ENCODE measurements around the gene PSMA3.
"Not testable (repeated sequence)": the region's sequence is repeated elsewhere in the genome, so short reads cannot be mapped to it uniquely, and the experiment has no call there.

The PSMA3 gene

DNA sequence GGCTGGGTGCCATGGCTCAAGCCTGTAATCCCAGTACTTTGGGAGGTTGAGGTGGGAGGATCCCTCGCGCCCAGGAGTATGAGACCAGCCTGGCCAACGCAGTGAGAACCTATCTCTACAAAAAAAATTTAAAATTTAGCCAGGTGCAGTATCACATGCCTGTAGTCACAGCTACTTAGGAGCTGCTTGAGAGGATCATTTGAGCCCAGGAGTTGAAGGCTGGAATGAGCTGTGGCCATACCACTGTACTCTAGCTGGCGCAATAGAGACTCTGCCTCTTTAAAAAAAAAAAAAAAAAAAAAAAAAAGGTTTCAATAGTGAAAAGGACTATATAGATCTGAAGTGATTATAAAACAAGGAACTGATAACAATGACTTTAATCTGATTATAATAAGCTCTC, 13.5 kb downstream of the PSMA3 start:
- H3K9ac ChIP-seq: no peak overlapping the region
- no peak for TF ChIP-seq Cebpa-rat (IDR thresholded peaks at IDR 0.05)
- peaks cover 79 to 100% (median 99%) of the 10 kb centered on the region in 11 experiments; a peak in 21 of 22 replicates for H4K20me1 ChIP-seq
- no peak overlapping the region for H3K4me3 ChIP-seq
- peaks cover 96 to 100% (median 100%) of the 10 kb centered on the region in 11 experiments for H3K36me3 ChIP-seq
- H3K9me3 ChIP-seq (replicated peaks in 1 of 11): no peaks in the 10 kb centered on the region
- no peaks in the 10 kb centered on the region for H3K4me1 ChIP-seq
- no peaks in the 10 kb centered on the region for H3K27me3 ChIP-seq
- no peak overlapping the region for H3K27ac ChIP-seq
- H3K4me2 ChIP-seq: no peak overlapping the region

DNA sequence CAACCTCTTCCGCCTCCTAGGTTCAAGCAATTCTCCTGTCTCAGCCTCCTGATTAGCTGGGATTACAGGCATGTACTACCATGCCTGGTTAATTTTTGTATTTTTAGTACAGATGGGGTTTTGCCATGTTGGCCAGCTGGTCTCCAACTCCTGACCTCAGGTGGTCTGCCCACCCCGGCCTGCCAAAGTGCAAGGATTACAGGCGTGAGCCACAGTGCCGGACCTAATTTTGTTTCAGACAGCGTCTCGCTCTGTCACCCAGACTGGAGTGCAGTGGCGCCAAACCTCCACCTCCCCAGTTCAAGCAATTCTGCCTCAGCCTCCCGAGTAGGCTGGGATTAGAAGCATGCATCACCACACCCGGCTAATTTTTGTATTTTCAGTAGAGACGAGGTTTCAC, 17.4 kb downstream of the PSMA3 start:
- not testable (repeated sequence) for H3K4me3 ChIP-seq; H3K9ac ChIP-seq; H3K9me3 ChIP-seq (replicated peaks in 1 of 11); H3K27me3 ChIP-seq; H3K4me2 ChIP-seq; H3K27ac ChIP-seq
- H4K20me1 ChIP-seq: peaks cover 87 to 100% (median 93%) of the 10 kb centered on the region in 11 experiments; a peak in 21 of 22 replicates
- H3K36me3 ChIP-seq: peaks cover 96 to 100% (median 100%) of the 10 kb centered on the region in 11 experiments
- H3K4me1 ChIP-seq: peaks cover 0 to 20% (median 0%) of the 10 kb centered on the region in 10 experiments; a peak in 2 of 20 replicates

DNA sequence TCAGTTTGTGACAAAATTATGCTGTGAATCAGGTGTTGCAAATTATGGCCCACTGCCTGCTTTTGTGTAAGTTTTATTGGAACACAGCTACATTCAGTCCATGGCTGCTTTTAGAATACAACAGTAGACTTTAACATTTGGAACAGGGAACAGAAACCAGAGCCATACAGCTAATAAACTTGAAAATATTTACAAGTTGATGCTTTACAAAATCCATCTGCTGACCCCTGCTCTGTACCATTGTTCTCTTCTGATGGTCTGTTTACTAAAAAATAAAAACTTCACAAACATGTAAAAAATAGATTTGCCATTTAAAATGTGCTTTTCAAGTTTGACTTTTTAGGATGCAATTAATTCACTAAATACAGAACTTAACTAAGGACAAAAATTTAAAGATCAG, 20.8 kb downstream of the PSMA3 start:
- no peak overlapping the region for H3K4me2 ChIP-seq
- no peak overlapping the region for H3K4me3 ChIP-seq
- H3K9me3 ChIP-seq (replicated peaks in 1 of 11): no peaks in the 10 kb centered on the region
- no peaks in the 10 kb centered on the region for H3K27me3 ChIP-seq
- H3K27ac ChIP-seq: no peak overlapping the region
- peak overlapping the region in 1 of 11 experiments; percentile 49; a peak in 2 of 22 replicates for H3K9ac ChIP-seq
- peaks cover 0 to 20% (median 0%) of the 10 kb centered on the region in 10 experiments; a peak in 2 of 20 replicates for H3K4me1 ChIP-seq
- no peak for TF ChIP-seq Cebpa-rat (IDR thresholded peaks at IDR 0.05)
- H4K20me1 ChIP-seq: peaks cover 83 to 100% (median 94%) of the 10 kb centered on the region in 11 experiments; a peak in 21 of 22 replicates
- H3K36me3 ChIP-seq: peaks cover 97 to 100% (median 100%) of the 10 kb centered on the region in 11 experiments

DNA sequence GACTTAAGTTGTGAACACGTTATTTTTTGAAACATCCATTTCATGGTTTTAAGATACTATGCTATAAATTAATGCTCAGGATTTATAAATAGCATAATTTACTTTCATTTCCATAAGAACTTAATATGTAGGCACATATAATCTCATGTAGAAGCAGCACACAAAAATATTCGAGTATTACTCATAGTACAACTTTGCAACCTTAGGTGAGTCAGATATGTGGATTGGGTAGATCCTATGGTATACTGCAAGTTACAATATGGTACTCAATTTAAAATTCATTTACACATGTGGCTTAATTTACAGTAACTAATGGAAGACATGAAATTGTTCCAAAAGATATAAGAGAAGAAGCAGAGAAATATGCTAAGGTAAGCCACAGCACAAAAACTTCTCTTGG, 26.0 kb downstream of the PSMA3 start:
- Histone ChIP-seq H3K4me3 (no peak overlapping the region), H3K36me3 (peaks cover 88 to 100% (median 93%) of the 10 kb centered on the region in 11 experiments)

DNA sequence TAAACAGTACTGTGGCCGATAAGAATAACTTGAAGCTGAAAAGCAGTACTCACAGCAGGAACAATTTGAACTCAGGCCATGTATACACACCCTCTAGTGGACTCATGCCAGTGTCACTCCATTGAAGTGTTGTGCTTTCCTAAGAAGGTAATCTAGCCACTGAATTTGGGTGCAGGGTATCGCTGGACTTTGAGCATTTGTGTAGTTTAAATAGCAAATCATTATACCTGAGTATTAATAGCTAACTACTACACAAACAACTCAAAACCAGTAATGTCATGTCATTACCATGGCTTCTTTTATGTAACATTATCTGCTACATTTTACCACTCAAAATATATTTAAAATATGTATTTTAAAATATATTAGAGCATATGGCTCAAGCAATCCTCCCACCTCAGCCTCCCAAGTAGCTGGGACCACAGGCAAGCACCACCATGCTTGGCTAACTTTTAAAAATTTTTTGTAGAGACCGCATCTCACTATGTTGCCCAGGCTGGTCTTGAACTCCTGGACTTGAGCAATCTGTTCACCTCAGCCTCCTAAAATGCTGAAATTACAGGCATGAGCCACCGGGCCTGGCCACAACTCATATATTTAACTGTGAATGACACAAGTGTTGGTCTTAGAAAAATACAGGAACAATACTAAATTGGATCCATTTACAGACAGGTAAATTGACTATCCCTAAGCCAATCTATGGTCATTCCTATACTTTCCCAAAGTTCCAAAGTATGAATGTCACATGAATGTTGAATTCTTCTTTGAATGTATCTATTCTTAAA, 28.1 kb downstream of the PSMA3 start:
- H4K20me1 ChIP-seq: peaks cover 86 to 100% (median 99%) of the 10 kb centered on the region in 11 experiments; a peak in 21 of 22 replicates
- H3K36me3 ChIP-seq: peaks cover 81 to 98% (median 85%) of the 10 kb centered on the region in 11 experiments
- H3K4me3 ChIP-seq: no peak overlapping the region
- H3K27me3 ChIP-seq: no peaks in the 10 kb centered on the region
- H3K4me2 ChIP-seq: no peak overlapping the region
- no peaks in the 10 kb centered on the region for H3K9me3 ChIP-seq (replicated peaks in 1 of 11)
- H3K9ac ChIP-seq: no peak overlapping the region
- H3K27ac ChIP-seq: no peak overlapping the region; a peak in 1 of 22 replicates
- TF ChIP-seq Cebpa-rat (IDR thresholded peaks at IDR 0.05): no peak
- H3K4me1 ChIP-seq: peaks cover 0 to 36% (median 12%) of the 10 kb centered on the region in 10 experiments; a peak in 10 of 20 replicates

More for the DNA sequence above, 26.0 kb downstream of the PSMA3 start:
- no peak overlapping the region for H3K4me2 ChIP-seq
- peaks cover 0 to 24% (median 9%) of the 10 kb centered on the region in 10 experiments; a peak in 10 of 20 replicates for H3K4me1 ChIP-seq
- H4K20me1 ChIP-seq: peaks cover 81 to 100% (median 100%) of the 10 kb centered on the region in 11 experiments; a peak in 21 of 22 replicates
- no peaks in the 10 kb centered on the region for H3K9me3 ChIP-seq (replicated peaks in 1 of 11)
- no peak for TF ChIP-seq Cebpa-rat (IDR thresholded peaks at IDR 0.05)
- no peak overlapping the region for H3K27ac ChIP-seq
- no peaks in the 10 kb centered on the region for H3K27me3 ChIP-seq
- H3K9ac ChIP-seq: no peak overlapping the region

DNA sequence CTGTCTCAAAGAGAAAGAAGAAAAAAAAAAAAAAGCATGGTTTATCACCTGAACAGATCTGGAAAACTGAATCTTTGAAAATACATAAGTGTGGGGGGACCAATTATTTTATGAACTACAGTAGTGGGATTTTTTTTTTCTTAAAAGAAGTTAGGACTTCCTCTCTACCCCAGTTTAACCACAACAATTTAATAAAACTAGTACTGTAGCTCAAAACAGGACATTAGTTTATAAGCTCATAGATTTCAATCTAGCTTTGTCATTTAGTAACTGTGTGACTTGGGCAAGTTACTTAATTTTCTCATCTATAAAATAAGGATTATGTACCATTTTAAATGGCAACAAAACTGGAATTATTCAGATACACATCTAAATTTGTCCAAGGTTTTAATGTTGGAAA, 30.2 kb downstream of the PSMA3 start:
- peaks cover 0 to 47% (median 12%) of the 10 kb centered on the region in 10 experiments; a peak in 10 of 20 replicates for H3K4me1 ChIP-seq
- no peaks in the 10 kb centered on the region for H3K27me3 ChIP-seq
- H3K36me3 ChIP-seq: peaks cover 79 to 98% (median 85%) of the 10 kb centered on the region in 11 experiments
- no peak overlapping the region for H3K4me3 ChIP-seq
- peak overlapping the region in 1 of 11 experiments; percentile 57; a peak in 1 of 22 replicates for H3K9ac ChIP-seq
- H3K9me3 ChIP-seq (replicated peaks in 1 of 11): no peaks in the 10 kb centered on the region
- peak overlapping the region in 3 of 11 experiments; percentile 21 to 63 (median 56); a peak in 6 of 22 replicates for H3K4me2 ChIP-seq
- H4K20me1 ChIP-seq: peaks cover 66 to 100% (median 99%) of the 10 kb centered on the region in 11 experiments; a peak in 21 of 22 replicates
- TF ChIP-seq Cebpa-rat (IDR thresholded peaks at IDR 0.05): no peak
- H3K27ac ChIP-seq: peak overlapping the region in 3 of 11 experiments; percentile 15 to 43 (median 28); a peak in 6 of 22 replicates

DNA sequence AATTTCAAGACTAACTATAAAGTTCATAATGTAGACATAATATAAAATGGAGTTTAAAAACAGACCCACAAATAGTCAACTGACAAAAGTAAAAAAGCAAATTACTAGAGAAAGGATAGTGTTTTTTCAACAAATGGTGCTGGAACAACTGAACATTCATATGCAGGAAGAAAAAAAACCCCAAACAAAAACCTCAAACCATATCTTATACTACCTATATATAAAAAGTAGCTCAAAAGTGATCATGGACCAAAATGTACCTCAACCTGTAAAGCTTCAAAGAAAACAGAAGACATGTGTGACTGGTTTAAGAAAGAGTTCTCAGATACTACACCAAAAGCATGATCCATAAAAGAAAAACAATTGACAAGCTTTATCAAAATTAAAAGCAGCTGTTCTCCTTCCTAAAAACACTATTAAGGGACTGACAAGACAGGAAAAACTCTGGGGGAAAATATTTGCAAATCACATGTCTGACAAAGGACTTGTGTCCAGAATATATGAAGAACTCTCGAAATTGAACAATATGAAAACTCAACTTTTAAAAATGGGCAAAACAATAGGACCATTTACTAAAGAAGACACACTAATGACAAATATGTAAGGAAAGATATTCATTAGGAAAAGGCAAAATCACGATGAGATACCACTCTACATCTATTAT, 31.0 kb downstream of the PSMA3 start:
- Histone ChIP-seq H3K9ac (peak overlapping the region in 1 of 11 experiments; percentile 57; a peak in 1 of 22 replicates), H3K4me1 (peaks cover 3 to 54% (median 14%) of the 10 kb centered on the region in 10 experiments; a peak in 13 of 20 replicates), H3K36me3 (peaks cover 77 to 98% (median 83%) of the 10 kb centered on the region in 11 experiments), H3K4me2 (peak overlapping the region in 3 of 11 experiments; percentile 21 to 63 (median 56); a peak in 5 of 22 replicates), H4K20me1 (peaks cover 58 to 100% (median 99%) of the 10 kb centered on the region in 11 experiments; a peak in 21 of 22 replicates), H3K27ac (peak overlapping the region in 3 of 11 experiments; percentile 15 to 43 (median 28); a peak in 4 of 22 replicates), H3K27me3 (no peaks in the 10 kb centered on the region), H3K9me3 (replicated peaks in 1 of 11) (no peaks in the 10 kb centered on the region), H3K4me3 (no peak overlapping the region)
- no peak for TF ChIP-seq Cebpa-rat (IDR thresholded peaks at IDR 0.05)

DNA sequence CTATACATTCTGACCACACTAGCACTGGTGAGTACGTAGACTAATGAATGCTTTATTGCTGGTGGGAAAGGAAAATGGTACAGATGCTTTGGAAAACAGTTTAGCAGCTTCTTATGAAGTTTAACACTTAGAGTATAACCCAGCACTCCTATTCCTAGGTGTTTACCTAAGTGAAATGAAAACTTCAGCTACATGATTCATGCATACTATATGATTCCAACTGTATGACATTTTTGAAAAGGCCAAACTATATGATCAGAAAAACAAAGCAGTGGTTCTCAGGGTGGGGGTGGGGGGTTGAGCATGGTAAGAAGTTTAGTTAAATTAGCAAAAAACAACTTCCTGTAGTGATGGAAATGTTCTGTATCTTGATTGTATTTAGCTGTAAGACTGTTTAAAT, 31.6 kb downstream of the PSMA3 start:
- peak overlapping the region in 2 of 11 experiments; percentile 56 to 63; a peak in 3 of 22 replicates for H3K4me2 ChIP-seq
- H3K4me3 ChIP-seq: no peak overlapping the region
- H3K27ac ChIP-seq: no peak overlapping the region
- H4K20me1 ChIP-seq: peaks cover 53 to 100% (median 99%) of the 10 kb centered on the region in 11 experiments; a peak in 21 of 22 replicates
- H3K36me3 ChIP-seq: peaks cover 71 to 97% (median 78%) of the 10 kb centered on the region in 11 experiments
- H3K9ac ChIP-seq: no peak overlapping the region
- no peaks in the 10 kb centered on the region for H3K27me3 ChIP-seq
- no peak for TF ChIP-seq Cebpa-rat (IDR thresholded peaks at IDR 0.05)
- H3K4me1 ChIP-seq: peaks cover 8 to 59% (median 20%) of the 10 kb centered on the region in 10 experiments
- no peaks in the 10 kb centered on the region for H3K9me3 ChIP-seq (replicated peaks in 1 of 11)

Data from BLaER1 treated with 17β-estradiol and CSF1 and Interleukin-3, amounts not matched to agents 10 nM and 100 nM (cell line).